OCI-LY3 (cell line): ENCODE results near the gene DMAC2.
"Not testable (repeated sequence)": the region's sequence is repeated elsewhere in the genome, so short reads cannot be mapped to it uniquely, and the experiment has no call there.

Source experiments
- H2AFZ ChIP-seq: fragments of 200-600, 300-600 bp; shearing (Covaris generic); 2 replicates; pipeline ENCODE4 v1.6.0; 2014; ENCODE audit warnings: antibody characterized with exemption, low read depth, low read length
- H3K27ac ChIP-seq: fragments of 200-600, 300-600 bp; sonication (generic); 2 replicates; pipeline ENCODE4 v1.5.1; 2014; ENCODE audit warnings: mild to moderate bottlenecking, low read length, moderate library complexity, mixed read lengths
- H3K27me3 ChIP-seq: fragments of 200-600, 300-600 bp; sonication (generic); 2 replicates; pipeline ENCODE4 v1.6.1; 2014; ENCODE audit warnings: low read depth, low read length, mixed read lengths
- H3K36me3 ChIP-seq: fragments of 200-600, 300-600 bp; sonication (generic); replicated peaks from 2 replicates; pipeline ENCODE3; 2014; ENCODE audit warnings: low read depth, low read length, mixed read lengths
- H3K4me1 ChIP-seq: fragments of 300-600, 200-600 bp; sonication (generic); 2 replicates; pipeline ENCODE4 v1.6.1; 2014; ENCODE audit warnings: low read length, mixed read lengths
- H3K4me2 ChIP-seq: fragments of 200-600, 300-600 bp; sonication (generic); 2 replicates; pipeline ENCODE4 v1.6.1; 2014; ENCODE audit warnings: low read length, mixed read lengths
- H3K4me3 ChIP-seq: fragments of 300-600, 200-600 bp; sonication (generic); 2 replicates; pipeline ENCODE4 v1.5.1; 2014; ENCODE audit warnings: antibody characterized with exemption, mild to moderate bottlenecking, low read length, moderate library complexity
- H3K79me2 ChIP-seq: fragments of 300-600, 200-600 bp; shearing (Covaris generic); 2 replicates; pipeline ENCODE4 v1.6.1; 2014; ENCODE audit warnings: mild to moderate bottlenecking, low read length, mixed read lengths
- H3K9ac ChIP-seq: fragments of 300-600, 200-600 bp; shearing (Covaris generic); 2 replicates; pipeline ENCODE4 v1.6.0; 2014; ENCODE audit warnings: mild to moderate bottlenecking, low read length, moderate library complexity
- H3K9me3 ChIP-seq: fragments of 200-600, 300-600 bp; shearing (Covaris generic); 2 replicates; pipeline ENCODE4 v1.6.1; 2014; ENCODE audit warnings: low read length, mixed read lengths; ENCODE audit not compliant: insufficient read depth
- H4K20me1 ChIP-seq: fragments of 200-600, 300-600 bp; sonication (generic); 2 replicates; pipeline ENCODE4 v1.6.1; 2016; ENCODE audit warnings: low read length, mixed read lengths; ENCODE audit not compliant: insufficient read depth
- EZH2phosphoT487 ChIP-seq: fragments of 200-600 bp; shearing (Covaris generic); IDR thresholded peaks from 2 replicates; pipeline ENCODE4 v1.6.1; 2018; ENCODE audit warnings: antibody characterized with exemption, mixed run types, low read depth
- TF ChIP-seq, protein P1 (sequence below): fragments of 200-600, 300-600 bp; sonication (generic); IDR thresholded peaks from 2 replicates; pipeline ENCODE4 v1.5.1; 2014; ENCODE audit warnings: antibody characterized with exemption, low read length, low read depth

The DMAC2 gene

DNA sequence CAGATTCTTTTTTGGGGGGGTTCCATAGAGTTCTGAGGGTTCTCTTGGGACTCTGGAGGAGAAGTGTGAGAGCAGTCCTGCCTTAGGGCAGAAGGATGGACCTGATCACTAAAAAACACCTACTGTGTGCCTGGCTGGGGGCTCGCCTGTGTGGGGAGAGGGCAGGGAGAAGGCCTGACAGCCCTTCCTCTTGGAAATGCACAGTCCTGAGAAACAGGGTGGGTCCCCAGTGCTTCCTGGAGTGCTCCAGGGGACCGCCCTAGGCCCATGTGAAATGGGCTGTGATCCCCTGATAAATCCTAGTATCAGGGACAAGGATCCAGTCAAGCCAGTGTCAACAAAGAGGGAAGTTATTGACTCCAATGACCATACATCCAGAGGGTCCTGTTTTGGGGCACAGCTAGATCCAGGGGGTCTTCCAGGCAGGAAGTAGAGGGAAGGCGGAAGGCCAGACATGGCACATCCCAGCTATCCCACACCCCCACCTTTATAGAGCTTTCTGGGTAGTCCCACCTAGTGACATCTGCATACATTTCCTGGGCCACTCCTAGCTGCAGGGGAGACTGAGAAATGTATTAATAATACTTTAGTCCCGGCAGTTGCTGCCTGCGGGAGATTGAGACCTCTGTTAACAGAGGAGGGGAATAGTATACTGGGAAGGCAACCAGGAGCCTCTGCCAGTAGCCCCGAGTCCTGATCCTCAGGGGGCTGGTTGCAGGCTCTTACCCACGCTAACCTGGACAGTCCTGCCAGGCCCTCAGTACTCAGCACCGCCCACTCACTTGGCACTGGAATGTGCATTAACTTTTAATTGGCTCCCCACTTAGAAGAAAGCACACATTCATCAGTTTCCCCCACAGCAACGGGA is 28.4 kb downstream of the DMAC2 start:
- Histone ChIP-seq H2AFZ (no peak overlapping the region), H3K9ac (no peak overlapping the region), H3K4me2 (no peak overlapping the region), H3K36me3 (peaks cover 5% of the 10 kb centered on the region), H3K79me2 (no peaks in the 10 kb centered on the region), H3K4me3 (no peak overlapping the region), H3K27me3 (no peaks in the 10 kb centered on the region), H3K4me1 (no peaks in the 10 kb centered on the region), H3K27ac (no peak overlapping the region), H3K9me3 (no peaks in the 10 kb centered on the region), H4K20me1 (peaks cover 3% of the 10 kb centered on the region; the same call in 1 of the 2 replicates)
- TF ChIP-seq, protein P1, sequence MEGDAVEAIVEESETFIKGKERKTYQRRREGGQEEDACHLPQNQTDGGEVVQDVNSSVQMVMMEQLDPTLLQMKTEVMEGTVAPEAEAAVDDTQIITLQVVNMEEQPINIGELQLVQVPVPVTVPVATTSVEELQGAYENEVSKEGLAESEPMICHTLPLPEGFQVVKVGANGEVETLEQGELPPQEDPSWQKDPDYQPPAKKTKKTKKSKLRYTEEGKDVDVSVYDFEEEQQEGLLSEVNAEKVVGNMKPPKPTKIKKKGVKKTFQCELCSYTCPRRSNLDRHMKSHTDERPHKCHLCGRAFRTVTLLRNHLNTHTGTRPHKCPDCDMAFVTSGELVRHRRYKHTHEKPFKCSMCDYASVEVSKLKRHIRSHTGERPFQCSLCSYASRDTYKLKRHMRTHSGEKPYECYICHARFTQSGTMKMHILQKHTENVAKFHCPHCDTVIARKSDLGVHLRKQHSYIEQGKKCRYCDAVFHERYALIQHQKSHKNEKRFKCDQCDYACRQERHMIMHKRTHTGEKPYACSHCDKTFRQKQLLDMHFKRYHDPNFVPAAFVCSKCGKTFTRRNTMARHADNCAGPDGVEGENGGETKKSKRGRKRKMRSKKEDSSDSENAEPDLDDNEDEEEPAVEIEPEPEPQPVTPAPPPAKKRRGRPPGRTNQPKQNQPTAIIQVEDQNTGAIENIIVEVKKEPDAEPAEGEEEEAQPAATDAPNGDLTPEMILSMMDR, result no peak
- no peak for TF ChIP-seq EZH2phosphoT487

DNA sequence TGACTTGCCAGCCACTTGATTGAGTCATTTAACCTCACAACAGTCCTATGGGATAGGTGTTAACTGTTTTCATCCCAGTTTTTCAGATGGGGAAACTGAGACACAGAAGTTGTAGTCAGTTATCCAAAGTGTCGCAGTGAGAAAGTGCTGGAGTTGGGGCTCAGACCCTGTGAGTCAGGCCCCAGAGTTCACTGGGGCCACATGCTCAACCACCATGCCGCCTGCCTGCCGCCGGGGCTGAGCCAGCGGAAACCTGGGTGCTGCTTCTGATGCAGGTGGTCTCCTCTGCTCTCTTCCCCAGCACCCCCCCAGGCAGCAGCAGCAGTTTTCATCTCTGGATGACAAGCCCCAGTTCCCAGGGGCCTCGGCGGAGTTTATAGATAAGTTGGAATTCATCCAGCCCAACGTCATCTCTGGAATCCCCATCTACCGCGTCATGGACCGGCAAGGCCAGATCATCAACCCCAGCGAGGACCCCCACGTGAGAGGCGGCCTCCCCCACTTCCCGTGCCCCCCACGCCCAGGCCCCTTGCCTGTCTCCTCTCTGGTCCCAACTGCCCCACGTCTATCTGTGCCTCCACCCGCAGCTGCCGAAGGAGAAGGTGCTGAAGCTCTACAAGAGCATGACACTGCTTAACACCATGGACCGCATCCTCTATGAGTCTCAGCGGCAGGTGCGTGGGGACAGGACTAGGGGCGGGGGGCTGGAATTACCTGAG is 29.2 kb downstream of the DMAC2 start:
- Histone ChIP-seq H2AFZ (no peak overlapping the region), H3K9ac (no peak overlapping the region), H4K20me1 (peaks cover 3% of the 10 kb centered on the region; the same call in 1 of the 2 replicates), H3K27ac (no peak overlapping the region), H3K27me3 (no peaks in the 10 kb centered on the region), H3K36me3 (peaks cover 5% of the 10 kb centered on the region), H3K4me3 (no peak overlapping the region), H3K4me1 (no peaks in the 10 kb centered on the region), H3K9me3 (no peaks in the 10 kb centered on the region), H3K79me2 (no peaks in the 10 kb centered on the region), H3K4me2 (no peak overlapping the region)
- TF ChIP-seq, protein P1, result no peak
- TF ChIP-seq EZH2phosphoT487, result no peak

DNA sequence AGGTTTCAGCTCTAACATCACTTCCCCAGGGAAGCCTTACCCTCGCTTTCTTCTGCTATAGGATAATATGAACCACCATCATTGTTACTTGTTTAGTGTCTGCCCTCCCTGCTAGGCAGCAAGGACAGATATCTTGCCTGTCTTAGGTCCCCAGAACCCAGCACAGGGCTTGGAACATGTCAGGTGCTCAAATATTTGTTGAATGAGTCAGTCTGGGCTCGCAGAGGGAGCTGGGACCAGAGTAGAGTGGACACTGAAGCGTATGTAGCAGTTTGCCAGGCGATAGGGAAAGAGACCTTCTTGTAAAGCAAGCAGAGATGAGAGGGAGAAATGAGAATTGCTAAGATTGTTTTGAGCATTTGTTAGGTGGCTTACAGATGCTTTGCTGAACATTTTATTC is 30.4 kb downstream of the DMAC2 start:
- H3K4me2 ChIP-seq, result no peak overlapping the region
- H2AFZ ChIP-seq, result no peak overlapping the region
- H3K27me3 ChIP-seq, result no peaks in the 10 kb centered on the region
- peaks cover 3% of the 10 kb centered on the region; the same call in 1 of the 2 replicates for H4K20me1 ChIP-seq
- no peaks in the 10 kb centered on the region for H3K4me1 ChIP-seq
- H3K36me3 ChIP-seq, result peaks cover 5% of the 10 kb centered on the region
- no peak overlapping the region for H3K27ac ChIP-seq
- no peaks in the 10 kb centered on the region for H3K9me3 ChIP-seq
- no peaks in the 10 kb centered on the region for H3K79me2 ChIP-seq
- no peak overlapping the region for H3K9ac ChIP-seq
- TF ChIP-seq, protein P1, result no peak
- no peak for TF ChIP-seq EZH2phosphoT487
- H3K4me3 ChIP-seq, result no peak overlapping the region

DNA sequence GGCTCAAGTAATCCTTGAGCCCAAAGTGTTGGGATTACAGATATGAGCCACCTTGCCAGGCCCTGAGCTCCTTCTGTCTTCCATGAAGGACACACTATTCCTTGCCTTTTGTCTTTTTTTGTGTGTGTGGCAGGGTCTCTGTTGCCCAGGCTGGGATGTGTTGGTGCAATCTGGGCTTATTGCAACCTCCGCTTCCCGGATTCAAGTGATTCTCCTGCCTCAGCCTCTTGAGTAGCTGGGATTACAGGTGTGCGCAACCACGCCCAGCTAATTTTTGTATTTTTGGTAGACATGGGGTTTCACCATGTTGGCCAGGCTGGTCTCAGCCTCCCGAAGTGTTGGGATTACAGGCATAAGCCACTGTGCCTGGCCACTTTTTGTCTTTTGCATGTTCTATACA is 30.9 kb downstream of the DMAC2 start:
- H2AFZ ChIP-seq, H3K9me3 ChIP-seq, H3K4me3 ChIP-seq, H3K4me1 ChIP-seq, H4K20me1 ChIP-seq, H3K27me3 ChIP-seq, H3K79me2 ChIP-seq, H3K9ac ChIP-seq, H3K27ac ChIP-seq, H3K36me3 ChIP-seq, H3K4me2 ChIP-seq: not testable (repeated sequence)
